GM21723 (cell line): ENCODE data around the gene POFUT2.
"Not testable (repeated sequence)": the region's sequence is repeated elsewhere in the genome, so short reads cannot be mapped to it uniquely, and the experiment has no call there.

ENCODE experiments used
- ATAC-seq: cut with Tn5 transposase; IDR thresholded peaks from one replicate; pipeline ENCODE4 v1.9.1; 2021; ENCODE audit warnings: mild to moderate bottlenecking, moderate library complexity; ENCODE audit not compliant: unreplicated experiment

Gene POFUT2

GRCh38 chr21:45313015-45313414 is 25.3 kb upstream of the POFUT2 start:
- no peak for ATAC-seq

GRCh38 chr21:45312296-45312695 is 24.6 kb upstream of the POFUT2 start:
- ATAC-seq: no peak

DNA sequence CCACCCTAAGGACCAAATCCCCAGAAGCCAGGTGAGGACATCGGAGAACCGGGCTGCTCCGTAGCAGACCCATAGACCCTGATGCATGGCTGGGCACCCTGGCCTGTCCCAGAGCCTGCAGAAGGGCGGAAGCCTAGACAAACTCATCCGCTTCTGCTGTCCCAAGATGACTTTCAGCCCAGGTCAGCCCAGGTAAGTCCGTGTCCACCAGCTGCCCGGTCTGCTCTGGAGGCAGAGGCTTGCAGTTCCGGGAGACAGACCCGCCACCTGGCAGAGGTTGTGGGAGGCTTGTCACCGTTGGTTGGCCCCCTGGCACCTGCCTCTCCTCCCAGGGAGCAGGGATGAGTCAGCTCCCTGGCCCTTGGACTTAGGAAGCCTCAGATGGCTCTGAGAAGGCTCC is 22.8 kb upstream of the POFUT2 start:
- ATAC-seq: no peak

GRCh38 chr21:45309987-45310381 is 22.3 kb upstream of the POFUT2 start:
- ATAC-seq: no peak

DNA sequence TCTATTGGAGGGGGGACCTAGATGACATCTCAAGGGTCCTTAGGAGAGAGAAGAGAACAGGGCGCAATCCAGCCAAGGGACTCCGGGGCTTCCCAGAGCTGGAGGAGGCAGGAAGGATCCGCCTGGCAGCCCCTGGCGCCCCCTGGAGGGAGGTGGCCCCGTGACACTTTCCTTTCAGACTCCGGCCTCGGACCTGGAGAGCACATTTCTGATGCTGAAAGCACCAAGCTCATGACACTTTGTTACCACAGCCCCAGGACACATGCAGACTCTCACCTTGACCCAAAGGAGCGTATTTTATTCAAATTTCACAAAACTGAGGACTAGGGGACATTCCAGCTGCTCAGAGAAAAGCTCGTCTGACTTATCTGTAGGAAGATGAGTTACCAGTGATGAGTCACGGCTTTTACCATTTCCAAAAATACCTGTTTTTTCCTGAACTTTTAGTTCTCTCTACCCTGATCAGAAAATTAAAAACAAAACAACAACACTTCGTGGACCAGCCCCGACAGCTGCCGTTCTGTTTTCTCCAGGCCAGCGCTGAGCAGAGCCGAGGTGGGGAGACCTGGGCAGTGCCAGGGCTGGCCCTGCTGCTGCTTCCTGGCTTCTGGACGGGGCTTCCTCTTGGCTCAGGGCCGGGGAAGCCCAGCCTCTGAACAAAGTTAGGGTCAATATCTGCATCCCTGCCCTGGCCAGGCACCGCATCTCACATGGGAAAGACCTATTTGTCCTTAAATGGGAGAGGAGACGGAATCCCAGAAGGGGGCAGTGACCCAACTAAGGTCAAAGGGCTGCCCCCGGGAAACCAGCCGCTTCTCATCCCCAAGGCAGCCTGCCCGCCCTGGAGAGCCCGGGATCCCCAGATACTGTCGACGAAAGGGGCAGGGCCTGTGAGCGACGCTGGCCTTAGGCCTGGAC is 21.6 kb upstream of the POFUT2 start:
- ATAC-seq: no peak

GRCh38 chr21:45308194-45309068 is 20.7 kb upstream of the POFUT2 start:
- no peak for ATAC-seq

DNA sequence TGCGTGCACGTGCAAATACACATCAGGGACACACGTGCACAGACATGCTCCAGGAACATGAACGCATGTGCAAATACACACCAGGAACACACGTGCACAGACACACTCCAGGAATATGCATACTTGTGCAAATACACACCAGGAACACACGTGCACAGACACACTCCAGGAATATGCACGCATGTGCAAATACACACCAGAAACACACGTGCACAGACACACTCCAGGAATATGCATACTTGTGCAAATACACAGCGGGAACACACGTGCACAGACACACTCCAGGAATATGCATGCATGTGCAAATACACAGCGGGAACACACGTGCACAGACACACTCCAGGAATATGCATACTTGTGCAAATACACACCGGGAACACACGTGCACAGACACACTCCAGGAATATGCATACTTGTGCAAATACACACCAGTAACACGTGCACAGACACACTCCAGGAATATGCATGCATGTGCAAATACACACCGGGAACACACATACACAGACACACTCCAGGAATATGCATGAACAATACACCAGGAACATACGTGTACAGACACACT is 20.0 kb upstream of the POFUT2 start:
- not testable (repeated sequence) for ATAC-seq

DNA sequence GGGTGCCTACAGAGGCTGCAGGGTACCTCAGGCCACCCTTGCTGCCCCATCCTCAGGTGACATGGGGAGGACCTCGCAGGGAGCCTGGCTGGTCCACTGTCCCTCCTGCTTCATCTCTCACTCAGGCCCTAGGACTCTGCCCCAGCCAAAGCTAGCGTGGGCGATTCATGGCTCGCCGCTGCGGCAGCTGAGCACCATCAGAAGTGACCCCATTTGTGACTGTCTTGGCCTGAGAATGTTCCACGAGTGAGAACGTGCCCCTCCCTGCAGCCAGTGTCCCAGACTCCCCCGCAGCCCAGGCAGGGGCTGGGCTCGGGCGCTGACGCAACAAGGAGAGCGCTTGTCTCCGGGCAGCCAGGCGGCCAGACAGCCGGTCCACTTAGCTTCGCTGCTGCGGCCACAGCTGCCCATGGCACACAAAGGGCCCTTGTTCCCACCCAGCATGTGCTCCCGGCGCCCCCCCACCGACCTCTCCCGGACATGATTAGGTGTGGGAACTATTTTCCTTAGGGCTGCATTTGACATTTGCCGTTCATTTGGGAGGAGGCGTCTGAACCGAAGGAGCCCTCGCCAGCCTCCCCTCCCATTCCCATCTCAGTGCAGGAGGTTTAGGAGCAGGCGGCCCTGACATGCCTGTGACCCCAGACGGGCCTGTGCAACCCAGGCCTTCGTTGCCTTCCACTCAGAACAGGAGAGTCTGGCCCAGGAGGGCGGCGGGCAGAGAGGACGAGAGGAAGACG is 19.3 kb upstream of the POFUT2 start:
- no peak for ATAC-seq

GRCh38 chr21:45306453-45306831 is 18.7 kb upstream of the POFUT2 start:
- no peak for ATAC-seq

DNA sequence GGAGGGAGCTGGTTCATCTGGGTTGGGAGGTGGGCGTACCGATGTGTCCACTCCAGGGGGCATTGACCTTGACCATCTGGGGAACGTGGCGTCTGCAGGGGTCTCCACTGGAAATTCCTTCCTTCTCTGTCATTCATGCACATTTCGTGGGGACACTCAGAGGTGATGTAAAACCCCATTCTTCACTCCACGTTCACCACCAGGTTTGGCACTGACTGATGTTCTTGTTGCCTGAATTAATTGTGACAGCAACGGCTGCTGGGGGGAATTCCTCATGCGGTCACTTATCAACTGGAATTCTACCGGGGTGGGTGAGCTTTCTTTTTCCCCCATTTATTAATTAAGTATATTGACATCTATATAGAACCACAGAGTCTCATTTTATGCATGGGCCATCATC is 18.1 kb upstream of the POFUT2 start:
- ATAC-seq: no peak

DNA sequence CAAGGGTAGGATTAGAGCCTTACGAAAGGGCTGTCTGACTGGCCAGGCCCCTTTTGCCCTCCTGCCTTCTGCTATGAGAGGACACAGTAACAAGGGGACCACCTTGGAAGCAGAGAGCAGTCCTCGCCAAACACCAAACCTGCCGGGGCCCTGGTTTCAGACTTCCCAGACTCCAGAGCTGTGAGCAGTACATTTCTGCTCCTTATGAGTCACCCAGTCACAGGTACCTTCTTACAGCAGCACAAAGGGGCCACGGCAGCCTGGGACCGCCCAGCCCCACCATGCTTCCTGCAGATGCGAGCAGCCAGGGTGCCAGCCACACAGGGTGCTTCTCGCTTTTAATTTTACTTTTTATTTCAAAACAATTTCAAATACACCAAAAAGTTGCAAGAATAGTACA is 17.2 kb upstream of the POFUT2 start:
- ATAC-seq: no peak

- no peak for ATAC-seq
Measured at GRCh38 chr21:45304476-45304830, 16.8 kb upstream of the POFUT2 start.

GRCh38 chr21:45303751-45304475 is 16.2 kb upstream of the POFUT2 start:
- ATAC-seq: no peak

GRCh38 chr21:45303091-45303615 is 15.5 kb upstream of the POFUT2 start:
- no peak for ATAC-seq

DNA sequence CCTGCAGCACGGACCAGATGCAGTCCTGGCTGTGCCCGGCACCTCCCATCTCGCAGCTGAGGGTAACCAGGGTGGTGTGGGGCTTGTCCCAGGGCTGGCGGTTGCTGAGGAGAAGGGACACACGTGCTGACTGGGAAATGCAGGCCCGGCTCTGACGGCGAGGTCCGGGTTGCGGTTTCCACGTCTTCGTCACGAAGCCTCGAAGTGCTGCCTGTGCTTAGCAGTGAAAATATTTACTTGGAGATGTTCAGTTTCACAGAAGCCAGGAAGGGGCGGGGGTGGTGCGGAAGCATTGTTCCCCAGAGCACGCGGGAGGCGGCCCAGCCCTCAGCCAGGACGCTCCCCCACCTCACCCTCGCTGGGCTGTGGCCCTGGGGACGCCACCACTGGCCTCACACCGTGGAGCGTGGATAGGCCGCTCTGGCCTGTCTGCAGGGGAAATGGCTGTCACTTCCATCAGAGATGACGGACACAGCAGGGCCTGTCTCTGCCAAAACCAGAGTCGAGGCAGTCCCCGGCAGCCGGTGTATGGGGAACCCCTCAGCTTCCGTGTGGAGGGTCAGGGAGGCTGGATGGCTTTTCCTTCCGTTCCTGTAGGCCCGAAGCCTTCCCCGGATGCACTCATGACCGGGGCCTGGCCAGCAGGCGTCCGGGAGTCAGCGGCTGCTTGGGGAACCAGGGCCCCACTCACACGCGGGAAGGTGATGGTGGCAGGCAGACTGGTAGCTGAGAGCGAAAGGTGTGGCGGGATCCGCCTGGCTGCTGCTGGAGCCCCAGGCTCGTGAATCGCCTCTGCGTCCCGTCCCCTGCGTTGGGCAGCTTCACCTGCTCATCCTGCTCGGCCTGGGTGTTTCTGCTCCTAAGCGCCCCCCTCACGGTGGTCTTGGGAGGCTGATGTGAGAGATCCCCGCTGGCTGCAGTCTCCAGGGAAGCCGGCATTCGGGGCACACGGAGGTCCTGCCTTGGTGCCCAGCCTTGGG is 14.7 kb upstream of the POFUT2 start:
- no peak for ATAC-seq

GRCh38 chr21:45301521-45302081 is 13.9 kb upstream of the POFUT2 start:
- no peak for ATAC-seq

DNA sequence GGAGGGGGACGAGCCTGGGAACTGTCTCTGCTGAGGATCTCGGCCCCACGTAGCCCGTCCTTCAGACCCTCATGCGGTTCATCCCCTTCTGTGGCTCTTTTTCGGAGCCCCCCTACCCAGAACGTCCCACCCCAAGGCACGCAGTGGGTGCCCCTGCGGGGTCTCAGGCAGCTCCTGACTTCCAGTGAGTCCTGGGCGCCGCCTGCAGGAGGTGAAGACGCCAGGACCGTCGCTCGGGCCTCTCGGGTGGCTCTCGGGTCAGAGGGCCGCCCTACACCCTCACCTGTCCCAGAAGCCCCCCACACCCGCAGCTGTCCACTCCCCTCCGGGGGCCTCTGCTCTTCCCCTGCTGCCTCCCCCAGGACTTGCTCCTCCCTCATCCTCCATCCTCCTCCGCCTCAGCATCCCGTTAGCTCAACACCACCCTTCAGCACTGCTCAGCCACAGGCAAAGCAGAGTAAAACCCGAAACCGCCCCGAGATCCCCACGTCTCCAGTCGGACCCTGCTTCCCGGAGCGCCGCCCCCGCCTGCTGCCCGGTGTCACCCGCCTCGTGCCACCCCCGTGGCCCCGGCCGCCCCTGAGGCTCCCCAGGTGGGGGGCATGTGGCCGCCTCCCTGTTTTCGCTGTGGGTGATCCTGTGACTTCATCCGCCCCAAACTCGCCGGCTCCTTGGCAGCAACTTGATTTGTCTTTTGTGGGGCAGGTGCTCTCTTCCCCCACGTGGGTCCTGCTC is 13.3 kb upstream of the POFUT2 start:
- ATAC-seq: no peak
